ENCODE results near the gene NUP98. TPM values are rescaled to one million over a fixed set of nuclear protein-coding genes. Genes with fewer than 3 reads are reported as not detected.
"Not testable (repeated sequence)": the region's sequence is repeated elsewhere in the genome, so short reads cannot be mapped to it uniquely, and the experiment has no call there.

Gene NUP98
- total and polyA plus RNA-seq, 8 donors: 12.2 to 38.0 (median 26.1) TPM

DNA sequence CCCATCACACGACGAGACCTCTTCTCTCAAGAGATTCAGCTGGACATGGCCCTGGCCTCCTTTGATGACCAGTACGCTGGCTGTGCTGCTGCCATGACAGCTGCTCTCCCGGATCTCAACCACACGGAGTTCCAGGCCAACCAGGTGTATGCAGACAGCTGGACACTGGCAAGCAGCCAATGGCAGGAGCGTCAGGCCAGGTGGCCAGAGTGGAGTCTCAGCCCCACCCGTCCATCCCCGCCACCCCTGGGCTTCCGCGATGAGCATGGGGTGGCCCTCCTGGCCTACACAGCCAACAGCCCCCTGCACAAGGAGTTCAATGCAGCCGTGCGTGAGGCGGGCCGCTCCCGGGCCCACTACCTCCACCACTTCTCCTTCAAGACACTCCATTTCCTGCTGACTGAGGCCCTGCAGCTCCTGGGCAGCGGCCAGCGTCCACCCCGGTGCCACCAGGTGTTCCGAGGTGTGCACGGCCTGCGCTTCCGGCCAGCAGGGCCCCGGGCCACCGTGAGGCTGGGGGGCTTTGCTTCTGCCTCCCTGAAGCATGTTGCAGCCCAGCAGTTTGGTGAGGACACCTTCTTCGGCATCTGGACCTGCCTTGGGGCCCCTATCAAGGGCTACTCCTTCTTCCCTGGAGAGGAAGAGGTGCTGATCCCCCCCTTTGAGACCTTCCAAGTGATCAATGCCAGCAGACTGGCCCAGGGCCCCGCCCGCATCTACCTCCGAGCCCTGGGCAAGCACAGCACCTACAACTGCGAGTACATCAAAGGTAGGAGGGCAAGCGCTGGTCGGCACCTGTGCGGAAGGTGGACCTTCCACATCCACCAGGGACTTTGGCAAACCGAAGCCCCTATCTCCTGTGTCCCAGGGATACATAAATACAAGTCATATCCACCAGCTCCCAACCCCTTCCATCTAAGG is 137.5 kb downstream of the NUP98 start:
- no peak overlapping the region for H3K27ac ChIP-seq
- peak in 2 of 4 donors; percentile 22 to 51 for ATAC-seq
- DNase-seq: peak in 4 of 6 donors; percentile 35 to 79 (median 60)
- no peak for TF ChIP-seq CTCF (IDR thresholded peaks at IDR 0.05)
- intact Hi-C loops (cut with DNase I): no loop called here
- H3K27me3 ChIP-seq: no peaks in the 10 kb centered on the region
- H3K4me1 ChIP-seq: no peaks in the 10 kb centered on the region
- H3K4me3 ChIP-seq: no peak overlapping the region
- H3K9me3 ChIP-seq: no peaks in the 10 kb centered on the region
- WGBS, 2 donors: 76 to 79% methylated on average over 33 of the region's 33 CpGs
- no peak for FAIRE-seq
- no peaks in the 10 kb centered on the region for H3K36me3 ChIP-seq

DNA sequence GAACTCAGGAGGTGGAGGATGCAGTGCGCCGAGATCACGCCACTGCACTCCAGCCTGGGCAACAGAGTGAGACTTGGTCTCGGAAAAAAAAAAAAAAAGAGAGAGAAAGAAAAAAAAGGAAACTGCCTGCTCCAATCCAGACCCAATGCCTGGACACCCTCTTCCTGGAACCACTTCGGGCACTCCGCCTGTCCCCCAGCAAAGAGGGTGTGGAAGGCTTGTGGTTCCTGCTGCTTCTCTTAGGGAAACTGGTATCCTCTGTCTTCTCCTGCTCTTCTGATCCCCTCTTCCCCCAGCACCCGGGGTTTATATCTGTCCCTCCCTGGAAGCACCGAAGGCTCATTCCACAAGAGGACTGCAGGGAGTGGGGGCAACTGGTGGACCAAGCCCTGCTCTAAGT is 139.1 kb downstream of the NUP98 start:
- DNase-seq (no peak), FAIRE-seq (no peak), ATAC-seq (no peak)
- no peaks in the 10 kb centered on the region for H3K36me3 ChIP-seq
- no peak for TF ChIP-seq CTCF (IDR thresholded peaks at IDR 0.05)
- no peaks in the 10 kb centered on the region for H3K9me3 ChIP-seq
- H3K27ac ChIP-seq: no peak overlapping the region
- H3K4me1 ChIP-seq: no peaks in the 10 kb centered on the region
- no peaks in the 10 kb centered on the region for H3K27me3 ChIP-seq
- 90 to 94% methylated on average over 8 of the region's 8 CpGs for WGBS, 2 donors
- intact Hi-C loops (cut with DNase I): no loop called here
- H3K4me3 ChIP-seq: no peak overlapping the region

DNA sequence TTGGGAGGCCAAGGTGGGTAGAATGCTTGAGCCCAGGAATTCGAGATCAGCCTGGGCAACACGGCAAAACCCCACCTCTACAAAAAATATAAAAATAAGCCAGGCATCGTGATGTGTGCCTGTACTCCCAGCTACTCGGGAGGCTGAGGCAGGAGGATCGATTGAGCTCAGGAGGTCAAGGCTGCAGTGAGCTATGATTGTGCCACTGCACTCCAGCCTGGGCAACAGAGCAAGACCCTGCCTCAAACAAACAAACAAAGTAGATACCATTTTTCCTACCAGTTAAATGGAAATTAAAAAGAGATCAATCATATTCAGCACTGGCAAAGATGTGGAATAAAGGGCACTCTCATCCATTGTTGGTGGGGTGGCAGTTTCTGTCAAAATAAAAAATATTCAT is 140.0 kb downstream of the NUP98 start:
- H3K9me3 ChIP-seq; H3K4me3 ChIP-seq; H3K27ac ChIP-seq; H3K27me3 ChIP-seq; H3K36me3 ChIP-seq; H3K4me1 ChIP-seq; DNase-seq; FAIRE-seq; ATAC-seq; intact Hi-C loops (cut with DNase I): not testable (repeated sequence)
- 63 to 71% methylated on average over 5 of the region's 5 CpGs for WGBS, 2 donors

DNA sequence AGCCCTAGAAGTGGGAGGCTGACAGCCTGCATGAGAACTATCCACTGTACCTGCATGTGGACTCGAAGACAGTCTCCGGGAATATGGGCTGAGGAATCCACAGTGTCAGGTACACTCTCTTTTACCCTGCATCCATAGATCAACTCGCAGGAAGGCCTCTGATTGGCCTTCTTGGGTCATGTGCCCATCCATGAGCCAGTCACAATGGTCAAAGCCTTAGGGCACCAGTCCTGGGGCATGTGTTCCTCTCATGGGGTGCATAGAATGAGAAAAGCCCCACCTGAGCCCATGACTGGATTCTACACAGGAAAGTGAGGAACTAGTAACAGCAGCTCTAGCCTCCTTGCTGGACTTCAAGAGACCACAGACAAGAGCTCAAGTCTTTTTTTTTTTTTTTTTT is 141.8 kb downstream of the NUP98 start:
- Histone ChIP-seq H3K9me3 (no peaks in the 10 kb centered on the region), H3K27me3 (no peaks in the 10 kb centered on the region), H3K27ac (no peak overlapping the region), H3K4me1 (no peaks in the 10 kb centered on the region), H3K4me3 (no peak overlapping the region), H3K36me3 (no peaks in the 10 kb centered on the region)
- ATAC-seq (no peak), DNase-seq (no peak), FAIRE-seq (no peak)
- TF ChIP-seq CTCF (IDR thresholded peaks at IDR 0.05): no peak
- 80% methylated on average over 3 of the region's 3 CpGs for WGBS, 2 donors
- intact Hi-C loops (cut with DNase I): no loop called here

- DNase-seq; H3K27me3 ChIP-seq; H3K4me1 ChIP-seq; FAIRE-seq; intact Hi-C loops (cut with DNase I); H3K9me3 ChIP-seq; H3K4me3 ChIP-seq; H3K27ac ChIP-seq; H3K36me3 ChIP-seq; ATAC-seq: not testable (repeated sequence)
- WGBS, 2 donors: 81 to 90% methylated on average over 2 of the region's 3 CpGs
Measured at GRCh38 chr11:3652514-3652913, 144.8 kb downstream of the NUP98 start.

DNA sequence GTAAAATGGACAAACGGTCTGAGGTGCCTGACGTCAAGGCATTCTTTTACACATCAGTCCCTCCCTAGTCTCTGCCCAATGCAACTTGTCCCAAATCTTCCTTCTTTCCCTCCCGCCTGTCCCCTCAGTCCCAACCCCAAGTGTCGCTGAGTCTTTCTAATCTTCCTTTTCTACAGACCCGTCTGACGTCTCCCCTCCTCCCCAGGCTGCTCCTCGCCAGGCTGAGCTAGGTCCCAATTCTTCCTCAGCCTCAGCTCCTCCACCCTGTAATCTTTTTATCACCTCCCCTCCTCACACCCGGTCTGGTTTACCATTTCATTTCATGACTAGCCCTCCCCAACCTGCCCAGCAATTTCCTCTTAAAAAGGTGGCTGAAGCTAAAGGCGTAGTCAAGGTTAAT is 148.0 kb downstream of the NUP98 start:
- H3K9me3 ChIP-seq; H3K36me3 ChIP-seq; ATAC-seq; FAIRE-seq; DNase-seq; H3K4me1 ChIP-seq; H3K4me3 ChIP-seq; H3K27ac ChIP-seq; intact Hi-C loops (cut with DNase I); H3K27me3 ChIP-seq: not testable (repeated sequence)
- 26 to 44% methylated on average over 9 of the region's 9 CpGs for WGBS, 2 donors

DNA sequence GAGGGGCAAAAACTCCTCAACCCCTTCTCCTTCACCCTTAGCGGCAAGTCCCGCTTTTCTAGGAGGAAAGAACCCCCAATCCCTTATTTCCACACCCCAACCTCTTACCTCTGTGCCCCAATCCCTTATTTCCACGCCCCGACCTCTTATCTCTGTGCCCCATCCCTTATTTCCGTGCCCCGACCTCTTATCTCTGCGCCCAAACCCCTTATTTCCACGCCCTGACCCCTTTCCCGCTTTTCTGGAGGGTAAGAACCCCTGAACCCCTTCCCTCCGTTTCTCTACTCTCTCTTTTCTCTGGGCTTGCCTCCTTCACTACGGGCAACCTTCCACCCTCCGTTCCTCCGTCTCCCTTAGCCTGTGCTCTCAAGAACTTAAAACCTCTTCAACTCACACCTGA is 148.5 kb downstream of the NUP98 start:
- H3K4me3 ChIP-seq; H3K27ac ChIP-seq; H3K4me1 ChIP-seq; H3K9me3 ChIP-seq; DNase-seq; H3K36me3 ChIP-seq; ATAC-seq; FAIRE-seq; intact Hi-C loops (cut with DNase I); H3K27me3 ChIP-seq: not testable (repeated sequence)
- WGBS, 2 donors: 57 to 62% methylated on average over 13 of the region's 13 CpGs
